ENCODE data around the gene CEP70.

Gene CEP70

DNA sequence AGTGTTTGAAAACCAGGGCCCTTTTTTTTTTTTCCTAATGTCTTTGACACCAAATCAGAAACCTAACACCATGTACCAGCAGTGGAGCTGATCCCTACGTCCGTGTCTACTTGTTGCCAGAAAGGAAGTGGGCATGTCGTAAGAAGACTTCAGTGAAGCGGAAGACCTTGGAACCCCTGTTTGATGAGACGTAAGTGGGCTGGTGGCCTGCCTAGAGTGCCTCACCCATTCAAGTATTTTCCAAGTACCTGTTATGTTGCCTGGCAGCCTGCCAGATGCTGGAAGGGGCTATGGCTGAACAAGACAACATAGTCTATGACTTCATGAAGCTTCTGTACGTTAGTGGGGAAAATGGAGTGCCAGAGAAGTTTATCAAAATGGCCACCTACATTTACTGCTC is 119.9 kb downstream of the CEP70 start:
- TF ChIP-seq, protein P1, sequence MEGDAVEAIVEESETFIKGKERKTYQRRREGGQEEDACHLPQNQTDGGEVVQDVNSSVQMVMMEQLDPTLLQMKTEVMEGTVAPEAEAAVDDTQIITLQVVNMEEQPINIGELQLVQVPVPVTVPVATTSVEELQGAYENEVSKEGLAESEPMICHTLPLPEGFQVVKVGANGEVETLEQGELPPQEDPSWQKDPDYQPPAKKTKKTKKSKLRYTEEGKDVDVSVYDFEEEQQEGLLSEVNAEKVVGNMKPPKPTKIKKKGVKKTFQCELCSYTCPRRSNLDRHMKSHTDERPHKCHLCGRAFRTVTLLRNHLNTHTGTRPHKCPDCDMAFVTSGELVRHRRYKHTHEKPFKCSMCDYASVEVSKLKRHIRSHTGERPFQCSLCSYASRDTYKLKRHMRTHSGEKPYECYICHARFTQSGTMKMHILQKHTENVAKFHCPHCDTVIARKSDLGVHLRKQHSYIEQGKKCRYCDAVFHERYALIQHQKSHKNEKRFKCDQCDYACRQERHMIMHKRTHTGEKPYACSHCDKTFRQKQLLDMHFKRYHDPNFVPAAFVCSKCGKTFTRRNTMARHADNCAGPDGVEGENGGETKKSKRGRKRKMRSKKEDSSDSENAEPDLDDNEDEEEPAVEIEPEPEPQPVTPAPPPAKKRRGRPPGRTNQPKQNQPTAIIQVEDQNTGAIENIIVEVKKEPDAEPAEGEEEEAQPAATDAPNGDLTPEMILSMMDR (IDR thresholded peaks at IDR 0.05; ENCODE audit: insufficient read depth, low read length, missing control alignments), result no peak
- POLR2A ChIA-PET, result no interaction called here
- CTCF ChIA-PET, result interaction anchor here (1.5 to 2.0 kb wide), 2 partner anchors 141 to 442 kb away, joined by 3 to 19 read pairs; no protein-coding TSS in a partner anchor

DNA sequence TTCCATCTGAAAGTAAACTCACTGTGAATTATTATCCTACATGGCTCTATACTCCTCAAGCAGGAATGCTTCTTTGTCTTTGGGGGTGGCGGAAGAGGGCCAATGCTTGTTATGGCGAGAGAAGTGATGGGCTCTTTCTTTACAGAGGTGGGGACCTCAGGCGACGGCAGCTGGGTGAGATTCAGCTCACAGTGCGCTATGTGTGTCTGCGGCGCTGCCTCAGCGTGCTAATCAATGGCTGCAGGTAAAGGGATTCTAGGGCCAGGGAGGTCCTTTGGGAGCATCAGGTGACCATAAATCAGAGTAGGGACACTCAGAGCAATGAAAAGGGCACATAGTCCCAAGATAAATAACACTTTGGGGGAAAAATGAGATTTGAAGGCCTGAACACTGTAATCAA is 120.7 kb downstream of the CEP70 start:
- TF ChIP-seq, protein P1 (IDR thresholded peaks at IDR 0.05; ENCODE audit: insufficient read depth, low read length, missing control alignments), result no peak
- ChIA-PET POLR2A (no interaction called here), CTCF (interaction anchor here (1.5 to 2.0 kb wide), 2 partner anchors 140 to 442 kb away, joined by 3 to 19 read pairs; no protein-coding TSS in a partner anchor)
- no peak overlapping the region for H3K4me3 ChIP-seq (ENCODE audit: low read depth, low read length)
- DNase-seq (ENCODE audit: low read depth, low spot score), result no peak

More for the DNA sequence above, 119.9 kb downstream of the CEP70 start:
- H3K4me3 ChIP-seq (ENCODE audit: low read depth, low read length), result no peak overlapping the region
- DNase-seq (ENCODE audit: low read depth, low spot score), result no peak

DNA sequence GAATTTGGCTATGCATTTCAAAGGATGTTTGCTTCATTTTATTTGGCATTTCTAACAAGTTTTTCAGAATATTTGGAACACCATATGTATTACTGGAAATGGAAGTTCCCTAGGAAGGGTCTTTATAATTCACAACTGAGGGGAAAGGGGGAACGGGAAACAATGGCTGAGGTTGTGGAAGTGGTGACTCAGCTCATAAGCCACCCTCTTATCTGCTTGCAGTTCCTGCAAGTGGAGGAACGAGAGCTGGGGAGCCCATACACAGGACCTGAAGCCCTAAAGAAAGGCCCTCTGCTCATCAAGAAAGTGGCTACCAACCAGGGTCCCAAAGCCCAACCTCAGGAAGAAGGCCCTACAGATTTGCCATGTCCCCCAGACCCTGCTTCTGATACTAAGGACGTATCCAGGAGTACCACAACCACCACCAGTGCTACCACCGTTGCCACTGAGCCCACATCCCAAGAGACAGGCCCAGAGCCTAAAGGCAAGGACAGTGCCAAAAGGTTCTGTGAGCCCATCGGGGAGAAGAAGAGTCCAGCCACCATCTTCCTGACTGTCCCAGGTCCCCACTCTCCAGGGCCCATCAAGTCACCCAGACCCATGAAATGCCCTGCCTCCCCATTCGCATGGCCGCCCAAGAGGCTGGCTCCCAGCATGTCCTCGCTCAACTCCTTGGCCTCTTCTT is 121.8 kb downstream of the CEP70 start:
- TF ChIP-seq, protein P1 (IDR thresholded peaks at IDR 0.05; ENCODE audit: insufficient read depth, low read length, missing control alignments), result no peak
- H3K4me3 ChIP-seq (ENCODE audit: low read depth, low read length), result no peak overlapping the region
- DNase-seq (ENCODE audit: low read depth, low spot score), result no peak
- ChIA-PET CTCF (interaction anchor here (1.5 kb wide), 1 partner anchor 443 kb away, joined by 4 read pairs; no protein-coding TSS in a partner anchor), POLR2A (no interaction called here)

DNA sequence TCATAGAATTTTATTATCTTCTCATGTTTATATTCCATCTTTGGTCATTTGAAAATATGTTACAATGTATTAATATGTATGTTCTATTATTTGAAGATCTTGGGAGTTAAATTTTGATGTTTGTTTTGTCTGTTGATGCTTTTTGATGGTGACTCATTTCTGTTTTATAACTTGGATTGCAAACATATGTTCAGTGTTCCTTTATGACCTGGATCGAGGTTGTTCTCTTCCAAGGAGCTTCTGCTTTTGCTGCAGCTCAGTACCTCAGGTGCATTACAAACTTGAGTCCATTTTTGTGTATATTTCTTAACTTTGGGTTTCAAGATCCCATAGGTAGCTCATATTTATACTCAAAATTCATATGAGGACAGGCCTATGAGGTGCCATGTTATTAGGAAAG is 122.6 kb downstream of the CEP70 start:
- H3K4me3 ChIP-seq (ENCODE audit: low read depth, low read length), result no peak overlapping the region
- POLR2A ChIA-PET, result no interaction called here
- CTCF ChIA-PET, result interaction anchor here (1.2 to 1.5 kb wide), 2 partner anchors 8 to 444 kb away, joined by 3 to 4 read pairs; no protein-coding TSS in a partner anchor
- no peak for DNase-seq (ENCODE audit: low read depth, low spot score)
- TF ChIP-seq, protein P1 (IDR thresholded peaks at IDR 0.05; ENCODE audit: insufficient read depth, low read length, missing control alignments), result no peak

DNA sequence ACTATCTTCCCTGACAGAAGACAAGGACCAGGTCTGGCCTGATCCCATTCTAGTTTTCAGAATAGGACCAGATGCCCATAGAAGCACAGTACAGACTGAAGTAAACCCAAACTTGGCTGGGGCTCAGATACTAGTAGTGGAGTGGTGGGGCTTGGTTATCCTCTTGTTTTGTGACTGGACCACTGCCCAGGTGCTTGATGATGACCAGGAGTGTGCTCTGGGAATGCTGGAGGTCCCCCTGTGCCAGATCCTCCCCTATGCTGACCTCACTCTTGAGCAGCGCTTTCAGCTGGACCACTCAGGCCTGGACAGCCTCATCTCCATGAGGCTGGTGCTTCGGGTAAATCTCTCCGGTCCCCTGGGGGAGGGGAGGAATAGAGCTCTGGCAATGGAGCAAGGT is 123.4 kb downstream of the CEP70 start:
- TF ChIP-seq, protein P1 (IDR thresholded peaks at IDR 0.05; ENCODE audit: insufficient read depth, low read length, missing control alignments), result no peak
- ChIA-PET POLR2A (no interaction called here), CTCF (interaction anchor here (1.2 kb wide), 1 partner anchor 8 kb away, joined by 3 read pairs; no protein-coding TSS in a partner anchor)
- H3K4me3 ChIP-seq (ENCODE audit: low read depth, low read length), result no peak overlapping the region
- DNase-seq (ENCODE audit: low read depth, low spot score), result no peak

DNA sequence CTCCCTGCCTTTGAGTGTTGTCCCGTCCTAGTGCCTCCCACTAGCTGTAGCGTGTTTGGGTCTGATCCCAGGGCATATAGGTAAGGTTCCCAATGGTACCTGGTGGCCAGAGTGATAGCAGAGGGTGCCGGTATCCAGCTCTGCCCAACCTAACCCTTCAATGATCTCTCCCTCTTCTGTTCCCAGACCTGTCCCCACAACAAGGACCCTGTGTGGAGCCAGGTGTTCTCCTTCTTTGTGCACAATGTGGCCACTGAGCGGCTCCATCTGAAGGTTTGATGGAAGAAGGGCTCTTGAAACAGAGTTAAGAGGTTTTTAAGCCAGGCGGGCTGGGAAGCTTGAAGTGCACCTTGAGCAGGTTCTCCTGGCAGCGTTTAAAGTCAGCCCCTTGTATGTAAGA is 124.2 kb downstream of the CEP70 start:
- H3K4me3 ChIP-seq (ENCODE audit: low read depth, low read length), result no peak overlapping the region
- no peak for DNase-seq (ENCODE audit: low read depth, low spot score)
- ChIA-PET POLR2A (no interaction called here), CTCF (interaction anchor here (1.1 to 3.1 kb wide), 5 partner anchors 8 to 454 kb away, joined by 3 to 27 read pairs (median 3); no protein-coding TSS in a partner anchor)
- TF ChIP-seq, protein P1 (IDR thresholded peaks at IDR 0.05; ENCODE audit: insufficient read depth, low read length, missing control alignments), result no peak
